ENCODE measurements around the gene ULK3.

ULK3 gene

GRCh38 chr15:74839526-74840395 lies 3.2 kb downstream of the ULK3 start:
- DNase-seq = no peak

GRCh38 chr15:74838746-74839525 lies 4.0 kb downstream of the ULK3 start:
- DNase-seq = no peak

GRCh38 chr15:74838137-74838516 lies 4.8 kb downstream of the ULK3 start:
- DNase-seq = no peak

GRCh38 chr15:74837482-74838136 lies 5.3 kb downstream of the ULK3 start:
- DNase-seq = no peak

GRCh38 chr15:74836846-74837245 lies 6.1 kb downstream of the ULK3 start:
- DNase-seq = no peak

DNA sequence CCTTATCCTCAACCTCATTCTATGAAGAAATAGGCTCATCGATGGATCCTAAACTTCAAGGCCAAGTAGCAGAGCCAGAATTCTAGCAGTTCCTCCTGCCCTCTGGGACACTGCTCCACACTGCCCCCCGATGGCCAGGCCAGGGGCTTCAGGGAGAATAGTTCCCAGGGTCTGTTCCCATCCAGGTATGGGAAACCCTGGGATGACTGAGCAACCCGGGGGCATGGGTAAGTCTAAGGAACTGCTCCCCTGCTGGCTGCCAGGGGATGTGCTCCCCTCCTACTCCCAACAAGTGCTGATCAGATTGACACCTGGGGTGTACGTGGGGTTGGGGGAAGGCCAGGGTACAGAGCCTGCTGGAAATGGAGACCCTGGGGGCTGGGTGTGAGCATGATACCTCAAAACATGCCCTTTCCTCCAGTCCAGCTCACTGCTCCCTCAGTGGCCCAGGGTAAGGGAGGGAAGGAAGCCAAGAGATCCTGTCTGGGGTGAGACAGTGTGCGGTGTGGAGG lies 7.6 kb downstream of the ULK3 start:
- peak; percentile 40 for DNase-seq

DNA sequence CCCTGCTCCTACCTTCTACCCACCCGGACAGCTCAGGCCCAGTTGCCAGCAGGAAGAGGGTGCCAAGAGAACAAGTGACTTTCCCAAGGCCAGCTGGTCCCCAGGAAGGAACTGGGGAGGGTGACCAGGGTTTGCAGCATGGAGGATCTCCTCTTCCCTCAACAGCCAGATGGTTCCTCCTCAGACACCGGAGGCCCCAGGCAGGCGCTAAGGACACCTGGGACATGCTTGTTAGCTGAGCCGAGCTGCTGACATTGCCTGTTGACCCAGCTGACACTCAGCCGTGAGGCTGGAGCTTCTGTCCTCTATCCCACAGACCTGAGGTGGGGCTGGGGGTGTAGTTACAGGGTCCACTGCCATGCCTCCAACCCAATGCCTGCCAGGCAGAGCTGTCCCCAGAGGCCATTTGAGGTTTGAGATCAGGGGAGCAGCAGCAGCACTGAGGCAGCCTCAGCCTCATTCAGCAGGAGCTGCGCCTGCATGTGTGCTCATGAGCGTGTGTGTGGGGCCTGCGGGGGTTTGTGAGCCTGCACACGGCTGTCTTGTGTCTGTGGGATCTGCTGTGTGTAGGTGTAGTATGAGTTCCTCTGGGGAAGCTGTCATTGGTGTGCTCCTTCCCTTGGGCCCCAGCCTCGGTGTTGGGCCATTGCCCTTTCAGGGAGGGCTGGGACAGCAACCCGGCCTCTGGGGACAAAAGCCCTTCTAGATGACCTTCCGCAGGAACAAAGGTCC lies 9.4 kb downstream of the ULK3 start:
- no peak for DNase-seq

DNA sequence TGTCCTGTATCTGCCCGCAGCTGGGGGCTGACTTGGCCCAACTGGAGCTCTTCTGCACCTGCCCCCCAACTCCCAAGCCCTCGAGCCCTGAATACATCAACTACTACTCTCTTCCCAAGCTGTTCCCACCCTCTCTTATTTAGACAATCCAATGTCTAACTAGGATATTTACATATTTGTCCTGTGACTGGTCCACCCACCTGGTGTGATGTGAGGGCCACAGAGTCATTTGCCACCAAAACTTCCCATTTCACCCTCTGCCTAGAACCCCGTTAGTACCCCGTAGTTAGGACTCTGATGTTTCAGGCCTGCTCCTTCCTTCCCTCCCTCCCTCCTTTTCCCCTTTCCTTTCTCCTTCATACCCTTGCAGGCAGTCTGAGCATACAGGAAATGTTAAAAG lies 10.1 kb downstream of the ULK3 start:
- DNase-seq = no peak

- DNase-seq = no peak
Observed at GRCh38 chr15:74831813-74832495, 11.0 kb downstream of the ULK3 start.

GRCh38 chr15:74830868-74831267 lies 12.1 kb downstream of the ULK3 start:
- DNase-seq = no peak

GRCh38 chr15:74829991-74830390 lies 13.0 kb downstream of the ULK3 start:
- DNase-seq = no peak

DNA sequence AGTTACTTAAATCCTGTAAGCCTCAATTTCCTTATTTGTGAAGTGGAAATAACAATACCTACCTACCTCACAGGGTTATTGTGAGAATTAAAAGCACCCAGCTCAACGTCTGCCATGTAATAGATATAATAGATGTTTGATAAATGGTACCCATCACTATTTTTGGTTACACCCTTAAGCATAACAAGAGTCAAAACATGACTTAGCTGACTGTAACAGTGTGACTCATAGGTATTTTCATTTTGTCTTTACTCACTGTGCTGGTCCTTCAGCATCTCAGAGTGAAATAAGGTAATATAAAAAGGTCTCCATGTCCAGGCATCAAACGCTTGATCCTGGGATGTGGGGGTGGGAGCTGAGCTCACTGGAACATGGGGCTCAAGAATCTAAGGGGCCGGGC lies 13.5 kb downstream of the ULK3 start:
- no peak for DNase-seq

DNA sequence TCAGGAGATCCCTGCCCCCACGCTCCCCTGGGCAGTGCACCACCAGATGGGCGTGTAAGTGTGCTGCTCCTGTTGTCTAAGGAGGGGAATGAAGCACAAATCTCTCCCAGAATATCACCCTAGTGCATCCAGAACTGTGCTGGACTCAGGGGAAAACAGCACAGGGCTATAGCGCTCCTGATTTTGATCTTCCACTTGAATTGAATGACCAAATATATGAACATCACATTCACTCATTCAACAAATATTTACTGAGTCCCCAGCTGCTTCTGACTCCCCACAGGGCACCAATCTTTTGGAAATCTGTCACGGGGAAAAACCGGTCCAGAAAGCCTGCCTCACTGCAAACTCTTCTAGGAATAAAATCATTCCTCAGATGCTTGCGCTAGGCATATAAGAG lies 14.1 kb downstream of the ULK3 start:
- no peak for DNase-seq

DNA sequence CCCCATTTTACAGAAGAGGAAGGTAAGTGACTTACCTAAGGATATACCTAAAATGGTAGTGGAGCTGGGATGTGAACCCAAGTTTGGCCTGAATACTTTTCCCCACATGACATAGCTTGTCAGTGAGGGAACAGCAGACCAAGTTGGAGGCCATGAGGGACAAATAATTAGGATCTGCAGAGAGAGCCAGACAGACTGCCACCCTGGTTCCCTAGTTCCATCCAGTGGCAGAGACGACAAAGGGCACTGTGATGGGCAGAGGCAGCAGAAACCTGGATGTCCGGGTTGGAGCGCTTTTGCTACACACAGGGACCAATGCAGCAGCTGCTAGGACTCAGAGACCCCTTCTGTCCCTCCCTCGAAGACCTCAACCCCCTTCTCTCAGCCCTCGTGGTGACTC lies 15.3 kb downstream of the ULK3 start:
- DNase-seq = no peak

GRCh38 chr15:74826921-74827320 lies 16.0 kb downstream of the ULK3 start:
- no peak for DNase-seq

DNA sequence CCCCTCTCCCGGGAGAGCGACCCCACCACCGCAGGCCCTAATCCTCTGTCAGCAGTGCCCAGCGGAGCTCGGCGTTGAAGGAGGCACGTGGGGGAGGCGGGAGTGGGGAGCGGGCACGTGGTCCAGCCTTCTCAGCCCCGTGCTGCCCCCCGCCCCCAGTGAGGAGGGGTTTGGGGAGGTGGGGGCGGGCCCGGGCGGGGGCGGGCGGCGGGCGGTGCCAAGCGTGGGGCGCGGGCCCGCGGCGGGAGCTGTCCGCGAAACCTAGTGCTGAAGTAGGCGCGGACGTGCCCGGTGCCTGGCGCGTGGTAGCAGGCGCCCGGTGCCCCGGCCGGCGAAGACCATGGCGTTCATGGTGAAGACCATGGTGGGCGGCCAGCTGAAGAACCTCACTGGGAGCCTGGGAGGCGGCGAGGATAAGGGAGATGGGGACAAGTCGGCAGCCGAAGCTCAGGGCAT lies 16.6 kb downstream of the ULK3 start, which contains the start of gene CPLX3:
CPLX3 (plus strand) TSS at position 264 of the 456 bp plus-strand sequence; CDS start at position 341, 77 bp downstream.
- DNase-seq = peak; percentile 49

GRCh38 chr15:74825866-74826265 lies 17.1 kb downstream of the ULK3 start:
- no peak for DNase-seq

- DNase-seq = no peak
Observed at GRCh38 chr15:74824976-74825375, 18.0 kb downstream of the ULK3 start.

GRCh38 chr15:74823324-74823723 lies 19.6 kb downstream of the ULK3 start:
- DNase-seq = no peak

GRCh38 chr15:74822233-74822632 lies 20.7 kb downstream of the ULK3 start:
- DNase-seq = no peak

GRCh38 chr15:74821790-74822158 lies 21.2 kb downstream of the ULK3 start:
- no peak for DNase-seq
